Adrenal gland (tissue), 12 donors: Measurements from ENCODE around the gene WWOX. TPM values are rescaled to one million over a fixed set of nuclear protein-coding genes. Genes with fewer than 3 reads are reported as not detected.

Experiments
- DNase-seq, 7 donors: peaks; one replicate each; pipeline ENCODE4 v3.0.0-alpha.2; 2019 to 2020
- H3K27ac ChIP-seq, 5 donors: fragments of 200-600 bp; sonication (generic) in 4 of 5; 1 replicate in 3 of 5; 2 replicates in 2 of 5; pipeline versions ENCODE4 v1.5.1 to v1.8.0; 2016 to 2020; ENCODE audit warnings: mild to moderate bottlenecking in 1 of 5
- H3K27me3 ChIP-seq: fragments of 200-600 bp; 2 replicates; pipeline ENCODE4 v1.8.0; 2021
- H3K36me3 ChIP-seq, 2 donors: fragments of 200-600 bp; replicated peaks in 1 of 2; 1 replicate in 1 of 2; 2 replicates in 1 of 2; pipeline versions ENCODE4 v1.5.1 to v1.8.0; 2018 to 2022
- H3K4me1 ChIP-seq, 2 donors: fragments of 200-600 bp; replicated peaks in 1 of 2; 1 replicate in 1 of 2; 2 replicates in 1 of 2; pipeline versions ENCODE4 v1.5.1 to v1.8.0; 2018 to 2021
- H3K4me3 ChIP-seq, 4 donors: fragments of 200-600 bp; sonication (generic) in 3 of 4; one replicate each; pipeline ENCODE4 v1.5.1; 2016 to 2018
- H3K9me3 ChIP-seq, 3 donors: fragments of 200-600 bp; sonication (generic) in 1 of 3; replicated peaks in 1 of 3; 1 replicate in 2 of 3; 2 replicates in 1 of 3; pipeline versions ENCODE4 v1.5.1 to v1.8.0; 2016 to 2021
- CTCF ChIP-seq, 6 experiments: fragments of 450-650 bp in 4 of 6; fragments of 200-600 bp in 2 of 6; sonication (generic) in 1 of 6; IDR thresholded peaks; 1 replicate in 5 of 6; 2 replicates in 1 of 6; pipeline versions ENCODE4 v1.5.1 to v1.8.0; 2016 to 2021; ENCODE audit warnings: antibody characterized with exemption in 6 of 6, mild to moderate bottlenecking in 2 of 6, moderate library complexity in 1 of 6
- POLR2A ChIP-seq, 2 donors: fragments of 450-650 bp; IDR thresholded peaks; one replicate each; pipeline ENCODE4 v1.6.1; 2017; ENCODE audit warnings: antibody characterized with exemption in 2 of 2, mild to moderate bottlenecking in 2 of 2, moderate library complexity in 1 of 2
- WGBS, 4 donors: extraction: QIAGEN DNeasy Blood & Tissue Kit in 2 of 4; methylation state at CpG; one replicate each; pipeline versions ENCODE4 v1.1.5 to v1.1.7; 2013 to 2017; 5-methylcytosine and 5-hydroxymethylcytosine counted together
- intact Hi-C, 2 donors: fragments of 100-400 bp; cut with DNase I; formaldehyde crosslinking; loops; one replicate each; pipeline versions ENCODE4 v1.14.1 to v1.15.0; 2022 to 2023
- polyA plus RNA-seq, 3 donors: library from polyadenylated mRNA; stranded (reverse); fragments of 200-250 nt in 2 of 3; fragments of 350-450 nt in 1 of 3; fragmentation: Illumina TruSeq in 1 of 3; extraction: RNeasy Lipid Tissue Mini Kit (QIAGEN cat#74804) in 1 of 3; gene quantifications; one replicate each; pipeline ENCODE4 v1.2.3, GENCODE V29; 2013 to 2014
- total RNA-seq, 9 donors: library from RNA; depleted of rRNA in 4 of 9; stranded (reverse); fragments of >200 nt in 4 of 9; fragments of 120-200 nt in 1 of 9; fragmentation: NEBNext Ultra II Directional in 1 of 9; extraction: Animal tissue kit (Norgen Biotek cat#: 25700) in 1 of 9; gene quantifications; one replicate each; pipeline versions ENCODE4 v1.1.0 to v1.2.4, GENCODE V29; 2013 to 2023
- donor health status: healthy with polysubstance abuse.
- donor health status: Bipolar disorder and iron deficiency.
- donor health status: DM: yes; HTN: yes; CAD: no.
- donor health status: DM: no; HTN: no; CAD: no.
- donor health status: DM: no; HTN: no; CAD: no.
- donor health status: DM: yes; HTN: yes; CAD: no.

The WWOX gene
- total and polyA plus RNA-seq, 12 donors: 11.8 to 74.6 (median 20.5) TPM

GRCh38 chr16:78179666-78180065, 80.2 kb downstream of the WWOX start:
- H3K9me3 ChIP-seq: no peaks in the 10 kb centered on the region
- intact Hi-C loops: no loop called here
- DNase-seq: no peak
- no peaks in the 10 kb centered on the region for H3K27me3 ChIP-seq
- no peaks in the 10 kb centered on the region for H3K36me3 ChIP-seq
- 71 to 84% (median 78%) methylated on average over 4 of the region's 4 CpGs for WGBS, 4 donors
- no peak overlapping the region for H3K27ac ChIP-seq
- no peaks in the 10 kb centered on the region for H3K4me1 ChIP-seq
- TF ChIP-seq POLR2A (IDR thresholded peaks at IDR 0.05) (no peak), CTCF (IDR thresholded peaks at IDR 0.05) (no peak)
- no peak overlapping the region for H3K4me3 ChIP-seq

- WGBS, 4 donors: 88 to 92% (median 89%) methylated on average over 4 of the region's 4 CpGs
- Histone ChIP-seq H3K27ac (no peak overlapping the region), H3K36me3 (no peaks in the 10 kb centered on the region), H3K9me3 (no peaks in the 10 kb centered on the region), H3K4me1 (no peaks in the 10 kb centered on the region), H3K27me3 (no peaks in the 10 kb centered on the region), H3K4me3 (no peak overlapping the region)
- no peak for DNase-seq
- no peak for TF ChIP-seq POLR2A (IDR thresholded peaks at IDR 0.05)
- TF ChIP-seq CTCF (IDR thresholded peaks at IDR 0.05): no peak
- intact Hi-C loops: no loop called here
Measured at GRCh38 chr16:78180349-78180748, 80.9 kb downstream of the WWOX start.

- no peak overlapping the region for H3K4me3 ChIP-seq
- H3K4me1 ChIP-seq: no peaks in the 10 kb centered on the region
- H3K27ac ChIP-seq: no peak overlapping the region
- H3K27me3 ChIP-seq: no peaks in the 10 kb centered on the region
- DNase-seq: no peak
- TF ChIP-seq CTCF (IDR thresholded peaks at IDR 0.05): no peak
- no peak for TF ChIP-seq POLR2A (IDR thresholded peaks at IDR 0.05)
- 80 to 91% (median 87%) methylated on average over 15 of the region's 15 CpGs for WGBS, 4 donors
- H3K9me3 ChIP-seq: no peaks in the 10 kb centered on the region
- intact Hi-C loops: no loop called here
- H3K36me3 ChIP-seq: no peaks in the 10 kb centered on the region
Measured at GRCh38 chr16:78183437-78184237, 84.2 kb downstream of the WWOX start.

- Histone ChIP-seq H3K27me3 (no peaks in the 10 kb centered on the region), H3K9me3 (no peaks in the 10 kb centered on the region), H3K36me3 (no peaks in the 10 kb centered on the region), H3K4me3 (no peak overlapping the region), H3K27ac (no peak overlapping the region), H3K4me1 (no peaks in the 10 kb centered on the region)
- WGBS, 4 donors: 75 to 83% (median 78%) methylated on average over 13 of the region's 13 CpGs
- intact Hi-C loops: no loop called here
- no peak for DNase-seq
- TF ChIP-seq POLR2A (IDR thresholded peaks at IDR 0.05) (no peak), CTCF (IDR thresholded peaks at IDR 0.05) (no peak)
Measured at GRCh38 chr16:78184238-78185183, 85.1 kb downstream of the WWOX start.
